OCI-LY3 (cell line): ENCODE measurements around the gene DOCK10.

Experiments
- H2AFZ ChIP-seq: fragments of 200-600, 300-600 bp; shearing (Covaris generic); 2 replicates; pipeline ENCODE4 v1.6.0; 2014; ENCODE audit warnings: antibody characterized with exemption, low read depth, low read length
- H3K27ac ChIP-seq: fragments of 200-600, 300-600 bp; sonication (generic); 2 replicates; pipeline ENCODE4 v1.5.1; 2014; ENCODE audit warnings: mild to moderate bottlenecking, low read length, moderate library complexity, mixed read lengths
- H3K27me3 ChIP-seq: fragments of 200-600, 300-600 bp; sonication (generic); 2 replicates; pipeline ENCODE4 v1.6.1; 2014; ENCODE audit warnings: low read depth, low read length, mixed read lengths
- H3K36me3 ChIP-seq: fragments of 200-600, 300-600 bp; sonication (generic); replicated peaks from 2 replicates; pipeline ENCODE3; 2014; ENCODE audit warnings: low read depth, low read length, mixed read lengths
- H3K4me1 ChIP-seq: fragments of 300-600, 200-600 bp; sonication (generic); 2 replicates; pipeline ENCODE4 v1.6.1; 2014; ENCODE audit warnings: low read length, mixed read lengths
- H3K4me2 ChIP-seq: fragments of 200-600, 300-600 bp; sonication (generic); 2 replicates; pipeline ENCODE4 v1.6.1; 2014; ENCODE audit warnings: low read length, mixed read lengths
- H3K4me3 ChIP-seq: fragments of 300-600, 200-600 bp; sonication (generic); 2 replicates; pipeline ENCODE4 v1.5.1; 2014; ENCODE audit warnings: antibody characterized with exemption, mild to moderate bottlenecking, low read length, moderate library complexity
- H3K79me2 ChIP-seq: fragments of 300-600, 200-600 bp; shearing (Covaris generic); 2 replicates; pipeline ENCODE4 v1.6.1; 2014; ENCODE audit warnings: mild to moderate bottlenecking, low read length, mixed read lengths
- H3K9ac ChIP-seq: fragments of 300-600, 200-600 bp; shearing (Covaris generic); 2 replicates; pipeline ENCODE4 v1.6.0; 2014; ENCODE audit warnings: mild to moderate bottlenecking, low read length, moderate library complexity
- H3K9me3 ChIP-seq: fragments of 200-600, 300-600 bp; shearing (Covaris generic); 2 replicates; pipeline ENCODE4 v1.6.1; 2014; ENCODE audit warnings: low read length, mixed read lengths; ENCODE audit not compliant: insufficient read depth
- H4K20me1 ChIP-seq: fragments of 200-600, 300-600 bp; sonication (generic); 2 replicates; pipeline ENCODE4 v1.6.1; 2016; ENCODE audit warnings: low read length, mixed read lengths; ENCODE audit not compliant: insufficient read depth
- EZH2phosphoT487 ChIP-seq: fragments of 200-600 bp; shearing (Covaris generic); IDR thresholded peaks from 2 replicates; pipeline ENCODE4 v1.6.1; 2018; ENCODE audit warnings: antibody characterized with exemption, mixed run types, low read depth
- TF ChIP-seq, protein P1 (sequence below): fragments of 200-600, 300-600 bp; sonication (generic); IDR thresholded peaks from 2 replicates; pipeline ENCODE4 v1.5.1; 2014; ENCODE audit warnings: antibody characterized with exemption, low read length, low read depth

Gene DOCK10

DNA sequence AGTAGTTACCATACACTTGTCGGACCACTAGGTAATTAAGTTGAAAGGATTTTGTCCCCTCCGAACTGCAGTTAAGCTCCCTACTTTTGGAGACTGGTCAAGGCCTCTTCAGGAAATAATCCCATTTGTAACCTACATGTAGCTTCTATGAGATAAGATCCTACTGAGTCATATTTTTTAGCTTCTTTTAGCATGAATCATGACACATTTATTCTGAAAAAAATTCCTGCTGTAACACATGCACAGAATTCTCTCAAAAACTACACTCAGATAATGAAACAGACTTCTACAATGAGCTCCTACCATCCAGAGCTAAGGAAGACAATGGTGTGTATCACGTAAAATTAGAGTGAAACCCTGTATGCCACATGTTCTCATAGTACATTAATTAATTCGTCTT is 225.5 kb downstream of the DOCK10 start:
- no peaks in the 10 kb centered on the region for H3K9me3 ChIP-seq
- H3K4me1 ChIP-seq, result no peaks in the 10 kb centered on the region
- no peak overlapping the region for H3K9ac ChIP-seq
- H3K36me3 ChIP-seq, result peaks cover 11% of the 10 kb centered on the region
- no peaks in the 10 kb centered on the region for H4K20me1 ChIP-seq
- H3K4me3 ChIP-seq, result no peak overlapping the region
- H3K4me2 ChIP-seq, result no peak overlapping the region
- TF ChIP-seq, protein P1, sequence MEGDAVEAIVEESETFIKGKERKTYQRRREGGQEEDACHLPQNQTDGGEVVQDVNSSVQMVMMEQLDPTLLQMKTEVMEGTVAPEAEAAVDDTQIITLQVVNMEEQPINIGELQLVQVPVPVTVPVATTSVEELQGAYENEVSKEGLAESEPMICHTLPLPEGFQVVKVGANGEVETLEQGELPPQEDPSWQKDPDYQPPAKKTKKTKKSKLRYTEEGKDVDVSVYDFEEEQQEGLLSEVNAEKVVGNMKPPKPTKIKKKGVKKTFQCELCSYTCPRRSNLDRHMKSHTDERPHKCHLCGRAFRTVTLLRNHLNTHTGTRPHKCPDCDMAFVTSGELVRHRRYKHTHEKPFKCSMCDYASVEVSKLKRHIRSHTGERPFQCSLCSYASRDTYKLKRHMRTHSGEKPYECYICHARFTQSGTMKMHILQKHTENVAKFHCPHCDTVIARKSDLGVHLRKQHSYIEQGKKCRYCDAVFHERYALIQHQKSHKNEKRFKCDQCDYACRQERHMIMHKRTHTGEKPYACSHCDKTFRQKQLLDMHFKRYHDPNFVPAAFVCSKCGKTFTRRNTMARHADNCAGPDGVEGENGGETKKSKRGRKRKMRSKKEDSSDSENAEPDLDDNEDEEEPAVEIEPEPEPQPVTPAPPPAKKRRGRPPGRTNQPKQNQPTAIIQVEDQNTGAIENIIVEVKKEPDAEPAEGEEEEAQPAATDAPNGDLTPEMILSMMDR, result no peak
- TF ChIP-seq EZH2phosphoT487, result no peak
- no peak overlapping the region for H3K27ac ChIP-seq
- H3K27me3 ChIP-seq, result no peaks in the 10 kb centered on the region
- H3K79me2 ChIP-seq, result no peaks in the 10 kb centered on the region
- no peak overlapping the region for H2AFZ ChIP-seq

DNA sequence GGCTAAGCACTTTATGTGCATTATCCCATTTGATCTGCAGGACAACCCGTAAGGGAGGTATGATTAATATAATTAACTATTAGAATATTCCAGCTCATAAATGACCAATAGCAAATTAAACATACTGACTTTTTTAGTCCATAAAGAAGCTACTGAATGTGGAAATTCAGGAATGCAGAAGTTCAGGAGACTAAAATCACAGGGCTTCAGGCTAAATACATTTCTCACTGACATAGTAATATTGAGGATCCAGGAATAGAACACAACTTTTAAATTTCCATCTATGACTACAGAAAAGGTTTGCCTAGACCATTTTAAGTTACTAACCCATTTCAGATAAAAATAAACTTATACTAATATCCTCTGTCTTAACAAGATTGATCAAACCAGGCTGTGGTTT is 228.7 kb downstream of the DOCK10 start:
- Histone ChIP-seq H3K9me3 (no peaks in the 10 kb centered on the region), H3K4me2 (no peak overlapping the region), H3K4me1 (no peaks in the 10 kb centered on the region), H2AFZ (no peak overlapping the region), H3K4me3 (no peak overlapping the region), H3K36me3 (peaks cover 8% of the 10 kb centered on the region), H3K27me3 (no peaks in the 10 kb centered on the region), H3K27ac (no peak overlapping the region), H4K20me1 (no peaks in the 10 kb centered on the region), H3K79me2 (no peaks in the 10 kb centered on the region), H3K9ac (no peak overlapping the region)
- no peak for TF ChIP-seq EZH2phosphoT487
- TF ChIP-seq, protein P1, result no peak

DNA sequence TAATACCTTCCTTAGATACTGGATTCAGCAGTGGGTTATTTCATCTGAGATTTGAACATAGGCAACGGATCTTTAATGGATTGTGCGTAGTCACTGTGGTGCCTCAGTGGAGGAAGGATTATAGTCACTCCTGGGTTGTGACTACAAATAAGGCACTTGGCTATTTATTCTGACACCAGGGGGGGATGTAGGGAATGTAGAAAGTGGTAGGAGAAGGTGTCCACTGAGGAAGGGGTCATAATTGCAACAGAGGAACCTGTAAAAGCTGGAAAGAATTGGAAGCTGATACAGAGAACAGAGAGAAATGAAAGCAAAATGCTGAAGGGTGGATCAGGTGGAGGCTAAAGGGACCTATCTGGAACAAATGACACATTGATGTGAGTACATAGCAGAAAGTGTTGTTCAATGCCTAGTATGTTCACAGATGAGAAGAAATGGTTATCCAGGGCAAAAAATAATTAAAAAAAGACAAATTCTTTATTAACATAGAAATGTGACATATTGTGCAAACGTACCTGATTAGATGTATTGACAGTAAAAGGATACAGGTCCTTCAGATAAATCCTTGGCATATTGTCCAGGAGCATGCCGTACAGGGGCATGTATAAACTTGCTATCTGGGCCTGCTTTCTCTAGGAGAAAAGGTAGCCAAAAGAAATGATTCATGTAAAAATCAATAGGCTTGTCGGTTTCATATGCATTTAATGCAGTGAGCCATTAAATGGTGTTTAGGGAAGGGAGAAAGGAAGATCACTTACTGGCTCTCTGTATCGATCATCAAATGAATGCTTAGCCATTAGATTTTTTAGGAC is 234.9 kb downstream of the DOCK10 start:
- Histone ChIP-seq H2AFZ (no peak overlapping the region), H3K9ac (no peak overlapping the region), H3K79me2 (no peaks in the 10 kb centered on the region), H3K9me3 (no peaks in the 10 kb centered on the region), H3K27ac (no peak overlapping the region), H3K4me2 (no peak overlapping the region), H4K20me1 (no peaks in the 10 kb centered on the region), H3K4me1 (no peaks in the 10 kb centered on the region), H3K36me3 (peaks cover 22% of the 10 kb centered on the region), H3K27me3 (no peaks in the 10 kb centered on the region), H3K4me3 (no peak overlapping the region)
- TF ChIP-seq EZH2phosphoT487, result no peak
- TF ChIP-seq, protein P1, result peak; percentile 19

DNA sequence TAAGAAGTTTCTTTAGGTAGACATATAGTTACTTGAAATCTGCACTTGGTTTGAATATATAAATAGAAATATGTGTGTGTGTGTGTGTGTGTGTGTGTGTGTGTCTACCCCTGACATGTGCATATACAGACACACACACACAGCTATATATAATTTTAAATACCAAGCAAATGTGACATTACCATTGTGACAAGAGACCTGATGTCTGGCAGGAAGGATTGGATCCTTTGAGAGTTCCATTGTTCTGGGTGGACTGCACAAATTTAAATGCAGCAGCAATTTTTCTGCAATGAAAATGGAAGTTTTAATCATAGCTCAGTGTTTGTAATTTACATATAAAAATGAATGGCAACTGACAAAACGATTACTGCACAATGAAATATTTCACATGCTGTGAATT is 238.3 kb downstream of the DOCK10 start:
- Histone ChIP-seq H3K27ac (no peak overlapping the region), H3K79me2 (no peaks in the 10 kb centered on the region), H3K4me1 (peaks cover 6% of the 10 kb centered on the region; the same call in 1 of the 2 replicates), H4K20me1 (no peaks in the 10 kb centered on the region), H3K4me3 (no peak overlapping the region), H3K9me3 (no peaks in the 10 kb centered on the region), H3K27me3 (no peaks in the 10 kb centered on the region), H3K9ac (no peak overlapping the region), H2AFZ (no peak overlapping the region), H3K36me3 (peaks cover 40% of the 10 kb centered on the region), H3K4me2 (no peak overlapping the region)
- TF ChIP-seq EZH2phosphoT487, result no peak
- TF ChIP-seq, protein P1, result no peak
